ENCODE results near the gene KDM6A.

KDM6A gene

DNA sequence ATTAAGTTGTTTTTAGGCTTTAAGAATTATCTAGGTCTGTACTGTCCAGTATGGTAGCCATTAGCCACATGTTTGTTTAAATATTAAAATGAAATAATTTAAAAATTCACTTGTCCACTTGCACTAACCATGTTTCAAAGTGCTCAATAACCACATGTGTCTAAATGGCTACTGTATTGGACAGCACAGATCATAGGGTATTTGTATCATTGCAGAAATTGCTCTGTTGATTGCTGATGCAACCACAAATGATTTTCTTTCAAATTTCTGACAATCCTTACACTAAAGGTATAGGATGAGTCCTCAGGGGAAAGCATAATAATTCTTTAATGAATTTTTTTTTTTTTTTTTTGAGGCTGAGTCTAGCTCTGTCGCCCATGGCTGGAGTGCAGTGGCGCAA is 84.9 kb downstream of the KDM6A start:
- no peak for TF ChIP-seq CTCF (IDR thresholded peaks at IDR 0.05; ENCODE audit: low read depth, low read length, missing control alignments)
- no peaks in the 10 kb centered on the region for H3K27me3 ChIP-seq (replicated peaks)
- no peaks in the 10 kb centered on the region for H3K36me3 ChIP-seq (replicated peaks)
- in situ Hi-C loops (cut with HindIII; ENCODE audit: low pct_ligation_motif_present, low sequenced_read_pairs) = no loop called here
- no peak for DNase-seq
- no peak overlapping the region for H3K4me3 ChIP-seq (ENCODE audit: low read depth, low read length)
- H3K27ac ChIP-seq = no peak overlapping the region

GRCh38 chrX:44958480-44958879 is 85.5 kb downstream of the KDM6A start:
- Histone ChIP-seq H3K27me3 (replicated peaks) (no peaks in the 10 kb centered on the region), H3K36me3 (replicated peaks) (no peaks in the 10 kb centered on the region), H3K4me3 (ENCODE audit: low read depth, low read length) (no peak overlapping the region), H3K27ac (no peak overlapping the region)
- TF ChIP-seq CTCF (IDR thresholded peaks at IDR 0.05; ENCODE audit: low read depth, low read length, missing control alignments) = no peak
- in situ Hi-C loops (cut with HindIII; ENCODE audit: low pct_ligation_motif_present, low sequenced_read_pairs) = no loop called here
- no peak for DNase-seq

- TF ChIP-seq CTCF (IDR thresholded peaks at IDR 0.05; ENCODE audit: low read depth, low read length, missing control alignments) = no peak
- Histone ChIP-seq H3K27me3 (replicated peaks) (no peaks in the 10 kb centered on the region), H3K4me3 (ENCODE audit: low read depth, low read length) (no peak overlapping the region), H3K27ac (no peak overlapping the region), H3K36me3 (replicated peaks) (no peaks in the 10 kb centered on the region)
- in situ Hi-C loops (cut with HindIII; ENCODE audit: low pct_ligation_motif_present, low sequenced_read_pairs) = no loop called here
- no peak for DNase-seq
Observed at GRCh38 chrX:44961817-44962607, 89.0 kb downstream of the KDM6A start.

- no peak overlapping the region for H3K4me3 ChIP-seq (ENCODE audit: low read depth, low read length)
- no peaks in the 10 kb centered on the region for H3K36me3 ChIP-seq (replicated peaks)
Observed at GRCh38 chrX:44962944-44963343, 90.0 kb downstream of the KDM6A start.

DNA sequence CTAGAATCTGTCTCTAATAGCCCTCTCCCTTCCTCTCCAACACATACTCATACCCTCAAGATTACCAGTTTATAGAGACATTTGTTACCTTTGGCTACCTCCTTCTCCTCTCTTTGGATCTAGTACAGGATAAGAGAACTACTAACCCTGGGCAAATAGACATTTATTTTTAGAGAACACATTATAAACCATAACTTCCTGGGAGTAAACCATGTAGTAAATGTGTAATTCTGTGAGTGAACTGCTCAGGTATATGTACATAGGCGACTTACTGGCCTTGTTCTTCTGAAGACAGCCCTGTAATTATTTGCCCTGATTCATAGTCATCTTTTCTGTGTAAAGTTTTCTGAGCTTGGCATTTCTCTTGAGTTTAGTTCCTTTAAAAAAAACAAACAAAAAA is 94.2 kb downstream of the KDM6A start:
- Histone ChIP-seq H3K27ac (no peak overlapping the region), H3K36me3 (replicated peaks) (no peaks in the 10 kb centered on the region), H3K4me3 (ENCODE audit: low read depth, low read length) (no peak overlapping the region), H3K27me3 (replicated peaks) (no peaks in the 10 kb centered on the region)
- DNase-seq = no peak
- no peak for TF ChIP-seq CTCF (IDR thresholded peaks at IDR 0.05; ENCODE audit: low read depth, low read length, missing control alignments)
- in situ Hi-C loops (cut with HindIII; ENCODE audit: low pct_ligation_motif_present, low sequenced_read_pairs) = no loop called here

More at GRCh38 chrX:44962944-44963343, 90.0 kb downstream of the KDM6A start:
- Histone ChIP-seq H3K27me3 (replicated peaks) (no peaks in the 10 kb centered on the region), H3K27ac (no peak overlapping the region)
- no peak for TF ChIP-seq CTCF (IDR thresholded peaks at IDR 0.05; ENCODE audit: low read depth, low read length, missing control alignments)
- in situ Hi-C loops (cut with HindIII; ENCODE audit: low pct_ligation_motif_present, low sequenced_read_pairs) = no loop called here
- DNase-seq = no peak

DNA sequence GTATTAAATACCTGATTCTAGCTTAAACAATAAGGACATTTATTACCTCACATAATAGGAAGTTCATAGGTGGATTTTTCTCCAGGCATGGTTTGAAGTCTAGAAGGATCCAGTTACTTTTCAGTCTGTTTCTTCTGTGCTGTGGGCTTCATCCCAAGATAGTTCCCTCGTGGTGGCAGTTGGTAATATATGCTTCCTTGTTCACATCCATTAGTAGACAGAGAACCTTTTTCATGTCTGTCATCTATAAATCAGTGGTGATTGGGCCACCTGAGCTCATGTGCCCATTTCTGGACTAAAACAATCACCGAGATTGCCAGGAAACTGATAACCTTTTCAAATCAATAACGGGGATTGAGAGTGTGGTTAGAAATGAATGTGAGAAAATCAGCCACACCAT is 97.7 kb downstream of the KDM6A start:
- no peak for DNase-seq
- no peak for TF ChIP-seq CTCF (IDR thresholded peaks at IDR 0.05; ENCODE audit: low read depth, low read length, missing control alignments)
- H3K27ac ChIP-seq = no peak overlapping the region
- no peak overlapping the region for H3K4me3 ChIP-seq (ENCODE audit: low read depth, low read length)
- no peaks in the 10 kb centered on the region for H3K27me3 ChIP-seq (replicated peaks)
- H3K36me3 ChIP-seq (replicated peaks) = no peaks in the 10 kb centered on the region
- in situ Hi-C loops (cut with HindIII; ENCODE audit: low pct_ligation_motif_present, low sequenced_read_pairs) = no loop called here

All from brain microvascular endothelial cell (primary cell).